HG03103 (cell line): ENCODE measurements around the gene SLC35G2.
"Not testable (repeated sequence)": the region's sequence is repeated elsewhere in the genome, so short reads cannot be mapped to it uniquely, and the experiment has no call there.

Experiments
- ATAC-seq: cut with Tn5 transposase; IDR thresholded peaks from one replicate; pipeline ENCODE4 v1.9.1; 2021; ENCODE audit warnings: low read depth; ENCODE audit not compliant: unreplicated experiment

The SLC35G2 gene

DNA sequence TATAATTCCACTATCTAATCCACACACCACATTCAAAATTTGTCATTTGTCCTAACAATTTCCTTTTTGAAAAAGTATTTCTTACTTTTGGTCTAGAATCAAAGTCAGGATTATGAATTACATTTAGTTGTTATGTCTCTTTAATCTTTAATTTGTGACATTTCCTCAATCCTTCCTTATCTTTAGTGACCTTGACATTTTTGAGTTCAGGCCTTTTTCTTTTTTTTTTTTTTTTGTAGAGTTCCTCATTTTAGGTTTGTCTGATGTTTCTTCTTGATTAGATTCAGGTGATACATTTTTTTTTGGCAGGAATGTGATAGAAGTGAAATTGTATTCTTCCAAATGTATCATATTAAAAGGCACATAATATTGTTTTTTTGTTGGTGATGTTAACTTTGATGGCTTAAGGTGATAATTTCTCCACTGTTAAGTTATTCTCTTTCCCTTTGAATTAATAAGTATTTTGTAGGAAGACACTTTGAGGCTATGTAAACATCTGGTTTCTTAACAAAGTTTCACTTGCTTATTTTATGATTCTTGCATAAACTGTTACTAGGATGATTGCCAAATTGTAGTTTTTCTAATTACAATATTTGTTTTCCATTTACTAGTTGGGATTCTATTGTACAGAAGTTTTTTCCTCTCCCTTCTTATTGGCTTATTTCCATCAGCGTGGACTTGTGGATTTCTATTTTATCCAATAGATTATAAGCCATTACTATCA, 16.3 kb downstream of the SLC35G2 start:
- ATAC-seq: no peak

DNA sequence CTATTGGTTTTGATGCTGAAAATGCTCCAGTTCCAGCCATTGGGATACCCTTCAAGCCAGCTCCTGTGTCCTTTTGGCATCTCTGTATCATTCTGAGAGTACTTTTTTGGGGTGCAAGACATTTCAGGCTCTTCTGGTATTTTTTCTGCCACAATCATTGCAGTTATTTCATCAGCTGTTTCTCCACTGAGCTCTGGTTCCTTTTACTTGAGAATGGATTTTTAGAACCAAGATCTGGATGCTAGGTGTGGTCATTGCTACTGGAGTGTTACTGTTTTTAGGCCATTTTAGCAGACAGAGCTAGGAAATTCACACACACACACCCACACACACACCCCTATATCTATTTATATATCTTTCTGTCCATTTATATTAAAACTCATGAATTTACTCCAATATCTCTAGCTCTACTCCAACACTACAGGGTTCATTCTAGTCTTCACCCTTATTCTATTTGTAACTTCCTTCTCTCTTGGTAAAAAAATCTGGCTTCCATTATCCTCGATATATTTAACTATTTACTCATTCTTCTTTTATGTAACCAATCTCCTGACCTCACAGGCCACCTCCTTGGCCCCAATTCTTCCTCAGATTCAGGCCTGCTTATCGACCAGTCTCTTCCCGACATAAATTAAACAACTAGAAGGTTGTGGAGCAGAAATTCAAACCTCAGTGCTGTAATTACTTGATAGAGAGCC, 17.0 kb downstream of the SLC35G2 start:
- no peak for ATAC-seq

DNA sequence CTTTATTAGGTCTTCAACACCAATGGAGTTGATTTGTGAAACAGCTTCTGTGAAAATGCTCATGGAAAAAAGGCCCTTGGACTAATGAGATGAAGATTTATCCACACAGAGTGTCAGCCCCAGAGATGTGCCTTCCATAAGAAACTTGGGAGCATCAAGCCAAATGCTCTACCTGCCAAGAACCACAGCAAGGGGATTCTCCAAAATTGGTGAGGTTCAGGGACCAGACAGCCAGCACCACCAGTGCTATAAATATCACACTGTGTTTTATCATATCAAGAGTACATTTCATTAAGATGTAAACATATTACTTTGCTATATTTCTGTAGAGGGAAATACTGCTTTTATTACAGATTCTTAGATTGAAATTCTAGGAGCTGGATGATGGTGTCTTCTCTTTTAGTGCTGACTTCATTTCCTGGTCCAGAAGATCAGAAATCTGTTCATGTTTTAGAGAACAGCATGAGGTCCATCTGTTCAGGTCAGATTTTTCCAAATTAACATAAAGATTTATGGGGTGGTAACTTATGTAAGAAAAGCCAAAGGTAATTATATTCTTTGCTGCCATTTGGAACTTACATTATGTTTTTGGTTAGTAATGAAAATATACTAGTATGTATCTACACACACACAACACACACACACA, 17.7 kb downstream of the SLC35G2 start:
- ATAC-seq: no peak

DNA sequence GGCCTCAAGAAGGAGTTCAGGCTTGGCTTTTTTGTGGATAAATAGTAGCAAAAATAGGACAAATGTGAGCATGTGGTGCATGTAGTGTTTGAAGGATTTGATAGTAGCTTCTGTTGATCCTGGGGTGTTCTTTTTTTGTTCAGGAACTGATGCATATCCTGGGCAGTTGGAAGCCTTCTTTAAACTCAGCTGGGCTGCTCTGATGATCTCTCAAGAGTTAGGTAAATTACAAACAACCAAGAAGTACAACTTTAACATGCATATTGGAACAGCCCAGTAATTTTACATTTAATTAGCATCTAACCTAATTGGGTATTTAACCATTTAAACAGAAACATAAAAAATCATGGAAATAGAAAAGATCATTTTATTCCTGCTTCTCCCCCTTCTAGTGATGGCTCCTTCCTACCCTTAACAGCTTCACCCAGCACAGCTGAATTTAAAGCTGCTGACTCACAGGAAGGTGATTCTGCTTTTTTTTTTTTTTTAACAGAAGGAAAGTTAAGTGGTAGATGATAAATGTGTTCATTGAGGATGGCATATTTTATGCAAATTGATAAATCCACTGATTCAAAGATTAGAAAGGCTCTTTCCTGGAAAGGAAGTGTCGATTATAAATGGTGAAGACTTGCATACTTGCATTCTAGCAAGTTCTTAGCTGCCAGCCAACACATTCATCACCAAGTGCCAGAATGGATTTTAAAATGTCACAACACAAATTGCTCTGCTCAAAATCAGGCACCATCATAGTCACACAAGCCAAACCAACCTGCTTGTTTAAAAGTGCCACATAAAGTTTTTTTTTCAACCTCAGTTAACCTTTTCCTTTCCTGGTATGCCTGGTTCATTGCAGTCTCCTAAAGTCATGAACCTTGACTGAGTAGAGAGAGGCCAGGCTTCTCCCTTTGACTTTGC, 20.0 kb downstream of the SLC35G2 start:
- ATAC-seq: no peak

DNA sequence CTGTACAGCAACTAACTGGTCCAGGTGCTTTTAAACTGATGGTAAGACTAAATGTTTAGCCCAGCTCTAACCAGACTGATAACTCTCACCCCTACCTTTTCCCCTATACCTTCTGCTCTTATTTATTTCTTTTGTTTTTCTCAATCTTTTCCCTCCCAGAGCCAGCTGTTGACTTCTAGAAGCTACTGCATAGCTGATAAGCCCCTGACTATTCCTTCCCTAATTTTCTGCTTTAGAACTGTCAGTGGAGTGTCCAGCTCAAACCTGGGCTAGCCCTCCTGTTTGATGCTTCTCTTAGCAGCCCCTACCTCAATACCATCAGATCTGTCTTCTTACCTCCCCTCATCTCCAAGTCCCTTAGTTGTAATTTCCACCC, 20.6 kb downstream of the SLC35G2 start:
- ATAC-seq: no peak

DNA sequence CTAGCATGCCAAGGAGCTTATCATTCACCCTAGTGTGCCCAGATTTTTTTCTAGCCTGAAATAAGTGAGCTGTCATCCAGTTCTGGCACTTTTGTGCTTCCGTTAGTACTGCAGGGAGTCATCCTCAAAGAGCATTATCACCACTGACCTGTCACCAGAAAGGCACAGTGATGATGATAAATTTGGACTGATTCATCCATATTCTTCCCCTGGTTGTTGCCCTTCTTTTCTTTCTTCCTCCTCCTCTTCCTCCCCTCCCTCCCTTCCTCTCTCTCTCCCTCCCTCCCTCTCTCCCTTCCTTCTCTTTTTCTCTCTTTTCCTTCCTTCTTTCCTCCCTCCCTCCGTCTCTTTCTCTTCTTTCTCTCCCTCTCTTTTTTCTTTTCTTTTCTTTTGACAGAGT, 21.3 kb downstream of the SLC35G2 start:
- no peak for ATAC-seq

DNA sequence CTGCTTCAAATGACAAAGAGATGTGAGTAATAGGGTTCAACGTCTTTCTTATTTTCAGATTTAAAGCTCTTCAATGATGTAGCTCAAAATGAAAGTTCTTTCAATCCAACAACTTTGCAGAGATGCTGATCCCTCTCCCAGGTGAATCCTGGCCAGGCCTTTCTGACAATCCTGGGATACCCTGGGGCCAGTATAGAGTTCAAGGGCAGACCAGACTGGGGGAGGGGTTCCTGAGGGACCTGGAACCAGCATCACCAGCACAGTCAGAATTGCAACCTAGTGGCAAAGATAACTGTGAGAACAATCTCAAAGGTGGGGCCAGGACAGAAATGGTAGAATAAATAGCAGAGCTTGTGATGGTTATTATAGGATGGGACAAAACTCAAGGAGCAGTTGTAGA, 23.4 kb downstream of the SLC35G2 start:
- ATAC-seq: no peak

DNA sequence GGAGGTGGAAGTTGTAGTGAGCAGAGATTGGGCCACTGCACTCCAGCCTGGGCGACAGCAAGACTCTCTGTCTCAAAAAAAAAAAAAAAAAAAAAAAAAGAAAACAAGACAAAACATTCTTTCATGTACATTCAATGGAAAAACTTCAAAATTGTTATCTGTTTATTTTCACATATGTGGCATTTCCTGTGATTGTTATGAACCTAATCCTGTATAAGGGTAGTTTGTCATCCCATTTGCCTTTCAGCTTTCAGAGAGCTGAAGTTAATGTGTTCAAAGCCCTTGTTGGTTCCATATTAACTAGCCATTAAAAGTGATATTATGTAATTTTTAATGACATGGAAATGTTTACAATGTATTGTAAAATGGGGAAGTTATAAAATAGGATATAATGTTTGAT, 25.8 kb downstream of the SLC35G2 start:
- no peak for ATAC-seq

DNA sequence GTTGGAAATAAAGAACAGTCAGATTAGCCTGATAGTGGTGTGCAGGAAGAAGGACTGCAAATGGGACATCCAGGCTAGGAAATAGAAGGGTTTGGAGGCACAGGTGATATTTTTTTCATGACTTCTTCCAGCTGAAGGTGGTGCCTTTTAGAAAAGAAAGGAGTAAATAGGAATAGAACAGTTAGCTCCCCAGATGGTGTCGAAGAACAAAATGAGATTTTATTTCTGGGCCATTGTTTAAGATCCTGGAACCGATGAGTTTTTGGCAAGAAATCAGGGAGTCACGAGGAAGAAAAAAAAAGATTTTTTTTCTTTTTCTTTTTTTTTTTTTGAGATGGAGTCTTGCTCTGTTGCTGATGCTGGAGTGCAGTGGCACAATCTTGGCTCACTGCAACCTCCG, 33.3 kb downstream of the SLC35G2 start:
- ATAC-seq: no peak

DNA sequence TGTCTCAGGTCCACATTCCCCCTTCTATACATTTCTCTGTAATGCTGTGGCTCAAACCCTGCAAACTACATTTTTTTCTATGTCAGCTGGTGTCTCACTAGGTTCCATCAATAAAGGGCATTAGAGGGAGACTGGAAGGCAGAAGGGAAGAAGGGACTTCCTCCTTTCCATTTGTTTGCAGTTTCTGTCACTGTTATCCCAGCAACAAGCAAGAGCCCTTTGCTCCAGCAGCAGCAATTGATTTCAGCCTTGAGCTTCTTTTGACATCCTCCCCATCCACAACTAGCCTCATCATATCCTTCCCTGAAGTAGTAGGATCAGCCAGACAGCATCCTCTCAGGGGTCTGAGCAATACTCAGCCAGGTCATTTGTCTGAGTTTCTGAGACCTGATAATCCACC, 37.7 kb downstream of the SLC35G2 start:
- ATAC-seq: no peak

DNA sequence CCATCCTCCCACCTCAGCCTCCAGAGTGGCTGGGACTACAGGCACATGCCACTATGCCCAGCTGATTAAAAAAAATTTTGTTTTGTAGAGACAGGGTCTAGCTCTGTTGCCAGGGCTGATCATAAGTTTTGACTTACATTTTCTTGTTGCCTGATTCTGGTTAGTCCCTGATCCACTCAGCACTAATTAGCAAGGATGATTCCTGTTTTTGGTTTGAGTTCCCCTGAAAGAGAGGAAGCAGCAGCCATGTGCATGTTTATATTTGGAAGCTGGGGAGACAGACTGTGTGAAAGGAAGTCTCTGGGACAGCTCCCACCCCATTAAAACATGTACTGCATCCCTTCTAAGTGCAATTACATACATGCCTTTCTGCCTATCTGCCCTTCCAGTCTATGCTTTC, 39.5 kb downstream of the SLC35G2 start:
- no peak for ATAC-seq

DNA sequence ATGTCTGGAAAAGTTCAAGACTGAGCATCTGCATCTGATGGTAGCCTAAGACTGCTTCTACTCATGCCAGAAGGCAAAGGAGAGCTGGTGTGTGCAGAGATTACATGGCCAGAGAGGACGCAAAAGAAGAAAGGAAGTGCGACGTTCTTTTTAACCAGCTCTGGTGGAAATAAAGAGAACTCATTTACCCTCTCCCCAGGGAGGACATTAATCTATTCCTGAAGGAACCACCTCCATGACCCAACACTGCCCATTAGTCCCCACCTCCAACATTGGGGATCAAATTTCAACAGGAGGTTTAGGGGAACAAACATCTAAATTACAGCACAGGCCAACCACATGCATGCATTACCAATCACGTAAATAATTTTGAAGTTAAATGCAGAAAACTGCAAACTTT, 41.6 kb downstream of the SLC35G2 start:
- no peak for ATAC-seq

DNA sequence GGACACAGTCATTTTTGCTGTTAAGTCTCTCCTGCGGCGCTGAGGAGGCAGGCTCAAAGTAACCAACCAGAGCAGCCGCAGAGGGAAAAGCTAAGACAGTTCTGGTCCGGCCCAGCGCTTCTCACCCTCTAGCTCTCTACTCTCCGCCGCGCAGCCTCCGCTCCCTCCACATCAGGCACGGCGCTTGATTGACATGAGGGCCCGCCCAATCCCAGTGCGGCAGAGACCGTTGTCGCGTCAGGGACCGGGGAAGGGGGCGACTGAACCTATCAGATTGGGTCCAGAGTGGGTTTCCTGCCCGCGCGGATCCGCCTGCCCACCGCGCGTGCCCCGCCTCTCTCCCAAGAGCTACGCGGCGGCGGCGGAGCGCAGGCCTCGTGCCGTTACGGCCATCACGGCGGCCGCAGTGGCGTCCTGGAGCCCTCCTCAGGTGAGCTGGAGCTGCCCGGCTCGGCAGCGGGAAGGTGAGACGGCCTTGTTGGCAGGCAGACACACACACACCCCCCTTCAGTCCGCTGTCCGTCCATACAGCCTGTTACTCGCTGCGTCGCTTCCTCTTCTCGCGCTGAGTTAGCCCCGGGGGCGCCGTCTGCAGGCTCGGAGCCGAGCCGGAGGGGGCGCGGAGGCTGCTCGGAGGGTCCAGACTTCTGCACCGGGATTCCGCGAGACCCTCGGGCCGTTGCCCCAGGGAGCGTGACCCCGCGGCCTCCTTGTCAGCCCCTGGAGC, 43.1 kb downstream of the SLC35G2 start, which contains the start of gene NCK1:
Gene NCK1, plus strand, starts transcription at position 319 of the 727 bp plus-strand sequence. CDS start 65,794 bp downstream, outside the sequence.
- ATAC-seq: peak; percentile 95

DNA sequence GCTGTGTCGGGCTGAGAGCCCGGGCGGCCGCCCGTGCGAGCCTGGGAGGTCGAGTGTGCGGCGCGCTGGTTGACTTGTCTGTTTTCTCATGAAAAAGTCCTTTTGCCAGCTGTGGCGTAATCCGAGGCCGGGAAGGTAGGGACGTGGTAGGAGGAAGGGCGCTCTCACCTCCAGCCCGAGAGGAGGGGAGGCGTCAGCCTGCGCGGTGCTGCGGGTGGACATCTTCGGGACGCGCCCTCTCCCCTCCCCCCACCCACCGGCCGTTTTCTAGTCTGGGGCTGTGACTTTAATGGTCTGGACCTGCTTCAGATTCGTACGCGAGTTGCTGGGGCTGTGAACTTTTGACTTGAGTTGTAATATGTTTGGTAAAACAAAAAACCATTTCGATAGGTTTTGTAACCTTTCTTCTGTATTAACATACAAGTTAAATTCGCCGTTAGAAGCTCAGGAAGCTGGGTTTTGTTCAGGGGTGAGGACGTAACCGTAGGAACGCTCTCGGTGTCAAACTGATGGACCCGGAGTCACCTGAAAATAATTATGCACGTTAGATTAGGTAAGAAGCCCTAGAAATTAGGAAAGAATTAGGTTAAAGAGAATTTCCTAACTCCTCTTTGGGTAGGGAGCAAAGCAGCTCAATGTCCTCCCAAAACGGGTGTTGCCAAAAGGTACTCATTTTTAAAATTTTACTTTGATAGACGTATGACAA, 43.8 kb downstream of the SLC35G2 start:
- peak; percentile 13 for ATAC-seq

DNA sequence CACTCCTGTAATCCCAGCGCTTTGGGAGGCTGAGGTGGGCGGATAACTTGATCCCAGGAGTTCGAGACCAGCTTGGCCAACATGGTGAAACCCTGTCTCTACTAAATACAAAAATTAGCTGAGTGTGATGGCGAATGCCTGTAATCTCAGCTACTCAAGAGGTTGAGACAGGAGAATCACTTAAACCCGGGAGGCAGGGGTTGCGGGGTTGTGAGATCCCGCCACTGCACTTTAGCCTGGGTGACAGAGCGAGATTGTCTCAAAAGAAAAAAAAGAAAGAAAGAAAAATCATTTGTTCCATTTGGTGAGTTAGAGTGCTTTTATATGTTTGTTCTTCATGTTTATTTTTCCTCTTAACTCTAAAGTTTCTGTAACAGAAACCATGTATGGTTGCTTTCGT, 50.4 kb downstream of the SLC35G2 start:
- no peak for ATAC-seq

DNA sequence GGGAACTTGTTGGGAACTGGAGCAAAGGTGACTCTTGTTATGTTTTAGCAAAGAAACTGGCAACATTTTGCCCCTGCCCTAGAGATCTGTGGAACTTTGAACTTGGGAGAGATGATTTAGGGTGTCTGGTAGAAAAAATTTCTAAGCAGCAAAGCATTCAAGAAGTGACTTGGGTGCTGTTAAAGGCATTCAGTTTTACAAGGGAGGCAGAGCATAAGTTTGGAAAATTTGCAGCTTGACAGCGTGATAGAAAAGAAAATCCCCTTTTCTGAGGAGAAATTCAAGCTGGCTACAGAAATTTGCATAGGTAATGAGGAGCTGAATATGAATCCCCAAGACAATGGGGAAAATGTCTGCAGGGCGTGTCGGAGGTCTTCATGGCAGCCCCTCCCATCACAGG, 53.3 kb downstream of the SLC35G2 start:
- ATAC-seq: not testable (repeated sequence)

DNA sequence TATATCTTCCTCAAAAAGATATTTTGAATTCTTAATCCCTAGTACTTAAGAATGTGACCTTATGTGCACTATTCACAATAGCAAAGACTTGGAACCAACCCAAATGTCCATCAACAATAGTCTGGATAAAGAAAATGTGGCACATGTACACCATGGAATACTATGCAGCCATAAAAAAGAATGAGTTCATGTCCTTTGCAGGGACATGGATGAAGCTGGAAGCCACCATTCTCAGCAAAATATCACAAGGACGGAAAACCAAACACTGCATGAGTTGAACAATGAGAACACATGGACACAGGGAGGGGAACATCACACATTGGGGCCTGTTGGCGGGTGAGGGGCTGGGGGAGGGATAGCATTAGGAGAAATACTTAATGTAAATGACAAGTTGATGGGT, 60.6 kb downstream of the SLC35G2 start:
- not testable (repeated sequence) for ATAC-seq

DNA sequence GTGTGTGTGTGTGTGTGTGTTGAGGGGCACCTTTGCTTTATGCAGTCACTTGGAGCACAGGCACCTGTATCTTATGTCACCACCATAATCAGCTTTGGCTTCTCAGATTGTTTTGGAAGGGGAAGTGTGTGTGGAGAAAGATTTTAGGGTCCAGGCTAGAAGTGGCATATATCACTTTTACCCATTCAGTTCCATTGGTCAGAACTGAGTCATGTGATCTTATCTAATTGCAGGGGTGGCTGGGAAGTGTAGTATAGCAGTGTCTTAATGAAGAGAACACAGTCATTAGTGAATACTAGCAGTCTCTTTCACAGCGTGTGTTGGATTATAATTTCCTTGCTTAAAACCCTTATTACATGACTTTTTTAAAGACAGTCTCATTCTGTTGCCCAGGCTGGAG, 63.6 kb downstream of the SLC35G2 start:
- ATAC-seq: no peak

DNA sequence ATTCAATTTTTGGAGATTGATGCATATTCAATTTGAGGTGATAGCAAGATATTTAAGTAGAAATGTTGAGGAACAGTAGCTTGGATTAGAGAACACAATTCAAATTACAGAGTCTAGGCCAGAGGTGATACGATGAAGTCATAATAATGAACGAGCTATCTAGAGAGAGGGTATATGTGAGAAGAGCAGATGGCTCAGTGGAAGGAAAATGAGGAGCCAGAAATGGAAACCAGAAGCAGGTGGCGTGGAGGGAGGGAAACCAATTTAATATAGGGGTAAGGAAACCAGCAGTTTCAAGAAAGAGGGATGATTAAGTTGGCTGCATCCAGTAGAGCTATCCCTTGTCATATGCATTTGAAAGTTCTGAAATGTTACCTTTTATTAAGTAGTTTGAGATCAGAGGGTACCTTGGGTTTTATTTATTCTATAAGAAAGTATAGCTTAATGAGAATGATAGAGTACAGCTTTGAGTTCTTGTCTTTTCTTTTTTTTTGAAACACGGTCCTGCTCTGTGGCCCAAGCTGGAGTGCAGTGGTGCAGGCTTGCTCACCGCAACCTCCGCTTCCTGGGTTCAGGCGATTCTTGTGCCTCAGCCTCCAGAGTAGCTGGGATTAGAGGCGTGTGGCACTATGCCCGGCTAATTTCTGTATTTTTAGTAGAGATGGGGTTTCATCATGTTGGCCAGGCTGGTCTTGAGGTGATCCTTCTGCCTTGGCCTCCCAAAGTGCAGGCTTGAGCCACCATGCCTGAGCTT, 65.2 kb downstream of the SLC35G2 start:
- no peak for ATAC-seq
